Transverse colon (tissue), 4 donors: Measurements from ENCODE around the gene TSPAN9. TPM values are rescaled to one million over a fixed set of nuclear protein-coding genes. Genes with fewer than 3 reads are reported as not detected.

Experiments used
- DNase-seq: peaks from one replicate; pipeline ENCODE4 v3.0.0-alpha.2; 2019
- H3K27ac ChIP-seq, 4 donors: fragments of 200-600 bp; sonication (generic); 2 replicates each; pipeline ENCODE4 v1.5.1; 2016 to 2018; ENCODE audit warnings: inconsistent platforms in 4 of 4
- H3K27me3 ChIP-seq: fragments of 200-600 bp; sonication (generic); 2 replicates; pipeline ENCODE4 v1.5.1; 2017; ENCODE audit warnings: inconsistent platforms
- H3K36me3 ChIP-seq, 4 donors: fragments of 200-600 bp; sonication (generic); 2 replicates each; pipeline ENCODE4 v1.5.1; 2017 to 2019; ENCODE audit warnings: inconsistent platforms in 4 of 4
- H3K4me1 ChIP-seq, 4 donors: fragments of 200-600 bp; sonication (generic); 2 replicates each; pipeline ENCODE4 v1.5.1; 2017 to 2020; ENCODE audit warnings: inconsistent platforms in 4 of 4
- H3K4me3 ChIP-seq, 4 donors: fragments of 200-600 bp; sonication (generic); 1 replicate in 1 of 4; 2 replicates in 3 of 4; pipeline versions ENCODE4 v1.5.1 to v1.6.1; 2017 to 2019; ENCODE audit warnings: inconsistent platforms in 4 of 4
- H3K9me3 ChIP-seq, 2 donors: fragments of 200-600 bp; sonication (generic); 2 replicates each; pipeline ENCODE4 v1.5.1; 2017 to 2019; ENCODE audit warnings: inconsistent platforms in 2 of 2
- CTCF ChIP-seq, 5 experiments: fragments of 200-600 bp in 3 of 5; fragments of 450-650 bp in 2 of 5; sonication (generic) in 3 of 5; IDR thresholded peaks; 1 replicate in 2 of 5; 2 replicates in 3 of 5; pipeline ENCODE4 v1.5.1; 2016 to 2017; ENCODE audit warnings: antibody characterized with exemption in 5 of 5, inconsistent platforms in 3 of 5, mild to moderate bottlenecking in 2 of 5, moderate library complexity in 1 of 5
- EP300 ChIP-seq: sonication (generic); formaldehyde crosslinking; IDR thresholded peaks from one replicate; pipeline ENCODE4 v1.6.1; 2017; ENCODE audit warnings: antibody characterized with exemption, low read depth
- POLR2A ChIP-seq: fragments of 450-650 bp; IDR thresholded peaks from one replicate; pipeline ENCODE4 v1.6.1; 2016; ENCODE audit warnings: antibody characterized with exemption, mild to moderate bottlenecking, moderate library complexity
- POLR2AphosphoS5 ChIP-seq, 3 donors: sonication (generic); formaldehyde crosslinking; IDR thresholded peaks; one replicate each; pipeline ENCODE4 v1.6.1; 2016; ENCODE audit warnings: antibody characterized with exemption in 3 of 3
- WGBS, 2 donors: methylation state at CpG; one replicate each; pipeline ENCODE4 v1.1.5; 2018; ENCODE audit warnings: low coverage in 1 of 2; 5-methylcytosine and 5-hydroxymethylcytosine counted together
- in situ Hi-C, 4 donors: fragments of 200-750 bp; cut with MboI; loops; one replicate each; pipeline versions ENCODE4 v1.15.0 to v1.15.1; 2017; ENCODE audit warnings: low sequenced_read_pairs in 3 of 4, low pct_ligation_motif_present in 1 of 4, low pct_unique_long_range_greater_than_20kb in 1 of 4
- intact Hi-C: fragments of 100-400 bp; cut with DNase I; formaldehyde crosslinking; loops from one replicate; pipeline ENCODE4 v1.15.1; 2023; ENCODE audit warnings: low total_unique reads
- total RNA-seq, 4 donors: library from RNA; depleted of rRNA; stranded (reverse); fragments of >200 nt; gene quantifications; one replicate each; pipeline ENCODE4 v1.1.0, GENCODE V29; 2016

The TSPAN9 gene
- total RNA-seq, 4 donors from 2014 or later = 4.2 to 9.3 (median 6.1) TPM

GRCh38 chr12:3220382-3221321, 143.5 kb downstream of the TSPAN9 start:
- TF ChIP-seq CTCF (IDR thresholded peaks at IDR 0.05) (no peak), POLR2A (no peak), EP300 (no peak), POLR2AphosphoS5 (IDR thresholded peaks at IDR 0.05) (no peak)

GRCh38 chr12:3222306-3222705, 145.1 kb downstream of the TSPAN9 start:
- no peaks in the 10 kb centered on the region for H3K27me3 ChIP-seq
- no peaks in the 10 kb centered on the region for H3K9me3 ChIP-seq
- intact Hi-C loops = no loop called here
- peaks cover 0 to 15% (median 10%) of the 10 kb centered on the region in 4 donors for H3K4me1 ChIP-seq
- TF ChIP-seq POLR2AphosphoS5 (IDR thresholded peaks at IDR 0.05) (no peak), EP300 (no peak), CTCF (IDR thresholded peaks at IDR 0.05) (no peak), POLR2A (no peak)
- no peak overlapping the region for H3K27ac ChIP-seq
- no peak for DNase-seq
- no peaks in the 10 kb centered on the region for H3K36me3 ChIP-seq
- H3K4me3 ChIP-seq = no peak overlapping the region
- in situ Hi-C loops = no loop called here
- 86% methylated on average over 6 of the region's 6 CpGs; no CpG with 5 or more reads in 1 of the 2 donors for WGBS, 2 donors

More at GRCh38 chr12:3220382-3221321, 143.5 kb downstream of the TSPAN9 start:
- in situ Hi-C loops (no loop called here), intact Hi-C loops (no loop called here)
- Histone ChIP-seq H3K9me3 (no peaks in the 10 kb centered on the region), H3K4me3 (no peak overlapping the region), H3K27me3 (no peaks in the 10 kb centered on the region), H3K4me1 (peaks cover 0 to 15% (median 10%) of the 10 kb centered on the region in 4 donors), H3K36me3 (no peaks in the 10 kb centered on the region), H3K27ac (no peak overlapping the region)
- 84% methylated on average over 21 of the region's 21 CpGs; no CpG with 5 or more reads in 1 of the 2 donors for WGBS, 2 donors
- DNase-seq = no peak

GRCh38 chr12:3222979-3223378, 145.8 kb downstream of the TSPAN9 start:
- WGBS, 2 donors = 84 to 91% methylated on average over 4 to 15 of the region's 15 CpGs
- no peaks in the 10 kb centered on the region for H3K27me3 ChIP-seq
- no peaks in the 10 kb centered on the region for H3K9me3 ChIP-seq
- no peak overlapping the region for H3K27ac ChIP-seq
- TF ChIP-seq POLR2A = no peak
- TF ChIP-seq POLR2AphosphoS5 (IDR thresholded peaks at IDR 0.05) = no peak
- no peak for TF ChIP-seq EP300
- no peak for TF ChIP-seq CTCF (IDR thresholded peaks at IDR 0.05)
- in situ Hi-C loops (no loop called here), intact Hi-C loops (no loop called here)
- H3K36me3 ChIP-seq = no peaks in the 10 kb centered on the region
- peaks cover 0 to 15% (median 10%) of the 10 kb centered on the region in 4 donors for H3K4me1 ChIP-seq
- DNase-seq = no peak
- H3K4me3 ChIP-seq = no peak overlapping the region

GRCh38 chr12:3223601-3224529, 146.7 kb downstream of the TSPAN9 start:
- H3K27me3 ChIP-seq = no peaks in the 10 kb centered on the region
- no peak for TF ChIP-seq EP300
- TF ChIP-seq POLR2AphosphoS5 (IDR thresholded peaks at IDR 0.05) = no peak
- TF ChIP-seq POLR2A = no peak
- TF ChIP-seq CTCF (IDR thresholded peaks at IDR 0.05) = no peak
- H3K27ac ChIP-seq = no peak overlapping the region
- no peak overlapping the region for H3K4me3 ChIP-seq
- no peak for DNase-seq
- 87% methylated on average over 18 of the region's 18 CpGs; no CpG with 5 or more reads in 1 of the 2 donors for WGBS, 2 donors
- H3K9me3 ChIP-seq = no peaks in the 10 kb centered on the region
- H3K36me3 ChIP-seq = no peaks in the 10 kb centered on the region
- H3K4me1 ChIP-seq = peaks cover 0 to 6% (median 3%) of the 10 kb centered on the region in 4 donors
- in situ Hi-C loops (no loop called here), intact Hi-C loops (no loop called here)
